Endodermal cell (in vitro differentiated cells): ENCODE measurements around the gene SLC6A9. TPM values are rescaled to one million over a fixed set of nuclear protein-coding genes. Genes with fewer than 3 reads are reported as not detected.

Experiments
- DNase-seq: peaks from one replicate; pipeline ENCODE4 v3.0.0-alpha.2; 2017
- H3K27ac ChIP-seq: 2 replicates; pipeline ENCODE4 v1.5.1; 2013; ENCODE audit warnings: mild to moderate bottlenecking, low read depth, low read length, moderate library complexity
- H3K27me3 ChIP-seq: 2 replicates; pipeline ENCODE4 v1.6.1; 2013; ENCODE audit warnings: mild to moderate bottlenecking, low read length, moderate library complexity; ENCODE audit not compliant: insufficient read depth, control insufficient read depth, poor library complexity, severe bottlenecking
- H3K36me3 ChIP-seq: 2 replicates; pipeline ENCODE4 v1.7.0; 2013; ENCODE audit warnings: mild to moderate bottlenecking, low read length, moderate library complexity; ENCODE audit not compliant: control insufficient read depth, insufficient read depth
- H3K4me1 ChIP-seq: one replicate; pipeline ENCODE4 v1.7.0; 2013; ENCODE audit warnings: low read length; ENCODE audit not compliant: control insufficient read depth, insufficient read depth
- H3K4me3 ChIP-seq: 2 replicates; pipeline ENCODE4 v1.5.1; 2013; ENCODE audit warnings: mild to moderate bottlenecking, low read length, moderate library complexity
- H3K9ac ChIP-seq: 2 replicates; pipeline ENCODE4 v1.6.1; 2013; ENCODE audit warnings: mild to moderate bottlenecking, low read length, moderate library complexity; ENCODE audit not compliant: poor library complexity, severe bottlenecking; ENCODE audit errors: extremely low read depth
- H3K9me3 ChIP-seq: 2 replicates; pipeline ENCODE4 v1.6.1; 2013; ENCODE audit warnings: mild to moderate bottlenecking, low read length, moderate library complexity; ENCODE audit not compliant: control insufficient read depth
- H3K27ac Mint-ChIP-seq: 2 replicates; pipeline ENCODE4 v1.8.0; 2020; ENCODE audit warnings: mixed read lengths
- H3K27me3 Mint-ChIP-seq: 2 replicates; pipeline ENCODE4 v1.8.0; 2021; ENCODE audit warnings: mild to moderate bottlenecking, mixed read lengths; ENCODE audit not compliant: insufficient read depth
- H3K36me3 Mint-ChIP-seq: 2 replicates; pipeline ENCODE4 v1.8.0; 2020; ENCODE audit warnings: low read depth, mixed read lengths
- H3K4me1 Mint-ChIP-seq: 2 replicates; pipeline ENCODE4 v1.8.0; 2020; ENCODE audit warnings: mixed read lengths
- H3K4me3 Mint-ChIP-seq: 2 replicates; pipeline ENCODE4 v1.8.0; 2020; ENCODE audit warnings: mild to moderate bottlenecking, moderate library complexity, mixed read lengths
- H3K9me3 Mint-ChIP-seq: 2 replicates; pipeline ENCODE4 v1.8.0; 2020; ENCODE audit warnings: mild to moderate bottlenecking, mixed read lengths
- WGBS, 2 experiments: methylation state at CpG; one replicate each; pipeline versions ENCODE4 v1.1.5 to v1.1.7; 2013; ENCODE audit warnings: missing lambda C conversion rate in 2 of 2, mixed read lengths in 1 of 2; ENCODE audit not compliant: insufficient coverage in 1 of 2, insufficient read length in 1 of 2; 5-methylcytosine and 5-hydroxymethylcytosine counted together
- total RNA-seq, 2 donors: library from RNA; stranded (reverse); fragmentation: NEBNext Ultra II Directional in 1 of 2; extraction: Animal tissue kit (Norgen Biotek cat#: 25700) in 1 of 2; gene quantifications; 2 replicates in 1 of 2; 3 replicates in 1 of 2; pipeline ENCODE4 v1.2.1, GENCODE V29; 2021
- TF ChIP-seq, protein P1 (sequence below): fragments of 200-600 bp; sonication (generic); conservative IDR thresholded peaks from 2 replicates; pipeline ENCODE4 v1.5.0; 2021; ENCODE audit warnings: antibody characterized with exemption, mild to moderate bottlenecking

Gene SLC6A9
- total RNA-seq, 2 donors from 2014 or later, result 5.7 to 11.4 TPM

DNA sequence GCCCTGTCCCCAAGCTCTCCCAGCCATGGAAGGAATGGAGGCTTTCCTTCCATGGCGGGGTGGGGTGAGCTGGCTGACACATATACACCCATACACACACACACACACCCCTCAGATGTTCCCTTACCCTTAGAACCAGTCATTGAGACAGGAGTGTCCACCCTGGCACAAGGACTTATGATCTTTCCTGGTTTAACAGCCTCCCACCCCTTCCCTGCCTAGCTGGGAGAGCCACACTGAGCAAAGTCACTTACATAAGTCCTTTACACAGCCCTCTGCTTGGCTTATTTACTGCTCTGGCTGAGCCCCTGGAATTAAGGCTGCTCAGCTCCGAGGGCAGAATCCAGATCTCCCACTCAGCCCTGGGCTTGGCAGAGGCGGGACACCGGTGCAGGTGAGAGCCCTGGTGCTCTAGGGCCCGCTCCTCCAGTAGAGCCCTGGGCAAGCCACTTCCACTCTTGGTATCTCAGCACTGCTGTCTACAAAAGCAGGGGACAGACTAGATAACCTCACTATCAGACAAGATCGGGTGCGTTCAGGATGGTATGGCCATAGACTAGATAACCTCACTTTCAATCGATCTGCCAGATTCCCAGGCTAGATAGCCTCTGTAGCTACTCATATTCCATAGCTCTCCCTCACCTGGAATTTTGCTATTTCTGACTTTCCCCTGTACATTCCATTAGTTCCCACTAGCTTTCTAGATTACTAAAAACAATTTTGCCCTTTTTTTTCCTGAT, 16.7 kb downstream of the SLC6A9 start:
- H3K9me3 ChIP-seq, result no peaks in the 10 kb centered on the region
- no peaks in the 10 kb centered on the region for H3K4me1 ChIP-seq
- H3K4me1 Mint-ChIP-seq, result no peaks in the 10 kb centered on the region
- no peaks in the 10 kb centered on the region for H3K36me3 ChIP-seq
- no peaks in the 10 kb centered on the region for H3K27me3 Mint-ChIP-seq
- H3K27me3 ChIP-seq, result no peaks in the 10 kb centered on the region
- H3K4me3 ChIP-seq, result no peak overlapping the region
- no peaks in the 10 kb centered on the region for H3K9me3 Mint-ChIP-seq
- no peak for DNase-seq
- TF ChIP-seq, protein P1, sequence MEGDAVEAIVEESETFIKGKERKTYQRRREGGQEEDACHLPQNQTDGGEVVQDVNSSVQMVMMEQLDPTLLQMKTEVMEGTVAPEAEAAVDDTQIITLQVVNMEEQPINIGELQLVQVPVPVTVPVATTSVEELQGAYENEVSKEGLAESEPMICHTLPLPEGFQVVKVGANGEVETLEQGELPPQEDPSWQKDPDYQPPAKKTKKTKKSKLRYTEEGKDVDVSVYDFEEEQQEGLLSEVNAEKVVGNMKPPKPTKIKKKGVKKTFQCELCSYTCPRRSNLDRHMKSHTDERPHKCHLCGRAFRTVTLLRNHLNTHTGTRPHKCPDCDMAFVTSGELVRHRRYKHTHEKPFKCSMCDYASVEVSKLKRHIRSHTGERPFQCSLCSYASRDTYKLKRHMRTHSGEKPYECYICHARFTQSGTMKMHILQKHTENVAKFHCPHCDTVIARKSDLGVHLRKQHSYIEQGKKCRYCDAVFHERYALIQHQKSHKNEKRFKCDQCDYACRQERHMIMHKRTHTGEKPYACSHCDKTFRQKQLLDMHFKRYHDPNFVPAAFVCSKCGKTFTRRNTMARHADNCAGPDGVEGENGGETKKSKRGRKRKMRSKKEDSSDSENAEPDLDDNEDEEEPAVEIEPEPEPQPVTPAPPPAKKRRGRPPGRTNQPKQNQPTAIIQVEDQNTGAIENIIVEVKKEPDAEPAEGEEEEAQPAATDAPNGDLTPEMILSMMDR, result no peak
- no peak overlapping the region for H3K9ac ChIP-seq
- no peak overlapping the region for H3K4me3 Mint-ChIP-seq
- 89 to 96% methylated on average over 6 to 8 of the region's 8 CpGs for WGBS, 2 experiments
- H3K27ac ChIP-seq, result no peak overlapping the region
- H3K36me3 Mint-ChIP-seq, result peaks cover 3% of the 10 kb centered on the region
- no peak overlapping the region for H3K27ac Mint-ChIP-seq

DNA sequence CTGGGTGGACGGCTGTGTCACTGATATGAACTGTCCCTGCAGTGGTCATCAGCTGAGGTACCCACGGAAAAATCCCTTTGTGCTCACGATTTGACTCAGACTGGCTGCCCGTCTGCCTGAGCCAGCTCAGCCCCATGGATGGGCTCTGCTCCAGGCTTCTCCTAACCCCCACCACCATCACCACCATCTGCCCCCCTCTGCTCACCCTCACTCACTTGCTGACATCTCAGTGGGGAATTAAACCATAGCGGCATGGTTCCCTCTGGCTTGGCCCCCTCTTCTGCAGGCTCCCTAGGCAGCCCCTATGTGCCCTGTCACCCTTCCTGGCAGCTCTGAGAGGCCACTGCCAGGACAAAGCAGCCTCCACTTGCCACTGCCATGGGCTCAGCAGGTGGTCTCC, 17.3 kb downstream of the SLC6A9 start:
- Histone ChIP-seq H3K9me3 (no peaks in the 10 kb centered on the region), H3K36me3 (no peaks in the 10 kb centered on the region), H3K9ac (no peak overlapping the region), H3K4me1 (no peaks in the 10 kb centered on the region), H3K27ac (no peak overlapping the region), H3K27me3 (no peaks in the 10 kb centered on the region), H3K4me3 (no peak overlapping the region)
- Mint-ChIP-seq H3K27me3 (no peaks in the 10 kb centered on the region), H3K27ac (no peak overlapping the region), H3K36me3 (peaks cover 4% of the 10 kb centered on the region), H3K4me3 (no peak overlapping the region), H3K4me1 (no peaks in the 10 kb centered on the region), H3K9me3 (no peaks in the 10 kb centered on the region)
- TF ChIP-seq, protein P1, result no peak
- WGBS, 2 experiments, result 89 to 100% methylated on average over 1 to 5 of the region's 5 CpGs
- no peak for DNase-seq

DNA sequence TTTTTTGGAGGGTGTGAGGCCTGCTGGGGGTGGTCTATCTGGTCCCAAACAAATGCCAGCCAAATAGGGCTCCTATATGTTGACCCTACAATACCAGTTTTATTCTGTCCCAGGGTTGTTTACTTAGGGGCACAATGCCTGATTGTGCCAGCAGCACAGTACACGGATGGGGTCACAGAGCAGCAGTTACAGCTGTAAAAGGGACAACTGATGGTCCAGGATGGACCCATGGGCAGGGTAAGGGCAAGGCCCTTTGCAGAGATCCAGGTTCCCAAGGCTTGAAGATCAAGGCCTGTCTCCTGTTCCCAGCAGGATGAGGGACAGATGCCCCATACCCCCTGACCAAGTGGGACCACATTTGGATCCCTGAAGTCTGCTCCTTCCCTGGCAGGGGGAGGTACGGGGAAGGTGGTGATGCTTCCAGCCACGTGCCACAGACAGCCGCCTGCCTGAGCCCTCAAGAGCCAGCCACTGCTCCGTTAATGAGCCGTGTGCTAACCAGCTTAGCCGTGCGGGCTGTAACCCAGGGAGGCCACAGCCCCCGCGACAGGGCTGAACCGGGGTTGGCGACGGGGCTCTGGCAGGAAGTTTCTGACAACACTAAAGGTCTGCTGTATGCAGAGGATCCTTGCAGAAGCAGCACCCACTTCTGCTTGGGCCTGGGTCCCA, 18.2 kb downstream of the SLC6A9 start:
- Mint-ChIP-seq H3K9me3 (no peaks in the 10 kb centered on the region), H3K27ac (no peak overlapping the region), H3K36me3 (peaks cover 8% of the 10 kb centered on the region), H3K4me3 (no peak overlapping the region), H3K27me3 (no peaks in the 10 kb centered on the region), H3K4me1 (no peaks in the 10 kb centered on the region)
- TF ChIP-seq, protein P1, result no peak
- H3K9ac ChIP-seq, result no peak overlapping the region
- H3K36me3 ChIP-seq, result no peaks in the 10 kb centered on the region
- no peaks in the 10 kb centered on the region for H3K9me3 ChIP-seq
- no peak overlapping the region for H3K4me3 ChIP-seq
- WGBS, 2 experiments, result 90 to 96% methylated on average over 13 of the region's 13 CpGs
- H3K4me1 ChIP-seq, result no peaks in the 10 kb centered on the region
- DNase-seq, result no peak
- H3K27me3 ChIP-seq, result no peaks in the 10 kb centered on the region
- H3K27ac ChIP-seq, result no peak overlapping the region
